ENCODE measurements around the gene RNF38. TPM values are rescaled to one million over a fixed set of nuclear protein-coding genes. Genes with fewer than 3 reads are reported as not detected.

RNF38 gene
- total RNA-seq, 2 experiments from 2014 or later, result 88.1 to 104 TPM

- H3K27ac ChIP-seq (ENCODE audit: low read depth in 1 of 2, low read length in 2 of 2), result peak overlapping the region; percentile 88 to 98
- no peaks in the 10 kb centered on the region for H3K9me3 ChIP-seq (ENCODE audit: control insufficient read depth in 1 of 2, insufficient read depth in 1 of 2, low read length in 2 of 2)
- H3K36me3 ChIP-seq (ENCODE audit: insufficient read depth, low read length), result peaks cover 6% of the 10 kb centered on the region
- Mint-ChIP-seq H3K27ac (peak overlapping the region; percentile 94), H3K4me3 (peak overlapping the region; percentile 92), H3K9me3 (no peaks in the 10 kb centered on the region), H3K36me3 (ENCODE audit: low read depth) (peaks cover 35% of the 10 kb centered on the region), H3K4me1 (ENCODE audit: low read depth) (peaks cover 54% of the 10 kb centered on the region), H3K27me3 (no peaks in the 10 kb centered on the region)
- CTCF ChIA-PET, result no interaction called here
- H3K27me3 ChIP-seq (ENCODE audit: control insufficient read depth in 1 of 2, insufficient read depth in 2 of 2, low read length in 2 of 2), result no peaks in the 10 kb centered on the region
- peak; percentile 80 to 96 (median 90) for DNase-seq
- peak overlapping the region; percentile 75 for H3K4me3 ChIP-seq (ENCODE audit: low read length)
- peak; percentile 74 for ATAC-seq (ENCODE audit: poor library complexity)
- TF ChIP-seq CTCF (IDR thresholded peaks at IDR 0.05), result no peak
- peaks cover 18% of the 10 kb centered on the region for H3K4me1 ChIP-seq (ENCODE audit: insufficient read depth, low read length)
- intact Hi-C loops (cut with DNase I, micrococcal nuclease), result loop anchor here (1.0 to 10.0 kb wide), 5 partner anchors 86 to 464 kb away; partner anchors contain the start of genes CLTA (in 1 of the 2), GNE (in 1 of the 2) and MELK (in 1 of the 2)
- POLR2A ChIA-PET, result interaction anchor here (0.7 to 2.4 kb wide), 11 partner anchors 9 to 366 kb away, joined by 3 to 22 read pairs (median 4); partner anchors contain the start of gene CLTA
Measured at GRCh38 chr9:36400332-36401163, 479 bp upstream of the RNF38 start.

GRCh38 chr9:36398745-36399144, 1.3 kb downstream of the RNF38 start:
- peaks cover 41% of the 10 kb centered on the region for H3K36me3 Mint-ChIP-seq (ENCODE audit: low read depth)
- H3K36me3 ChIP-seq (ENCODE audit: insufficient read depth, low read length), result peaks cover 6% of the 10 kb centered on the region
- H3K9me3 ChIP-seq (ENCODE audit: control insufficient read depth in 1 of 2, insufficient read depth in 1 of 2, low read length in 2 of 2), result no peaks in the 10 kb centered on the region
- ChIA-PET CTCF (no interaction called here), POLR2A (no interaction called here)
- peaks cover 68% of the 10 kb centered on the region for H3K4me1 Mint-ChIP-seq (ENCODE audit: low read depth)
- no peak for DNase-seq
- intact Hi-C loops (cut with DNase I, micrococcal nuclease), result loop anchor here in 1 of 2 experiments (5.0 kb wide), 1 partner anchor 1069 kb away; the partner anchor contains the start of gene ZBTB5
- no peaks in the 10 kb centered on the region for H3K27me3 ChIP-seq (ENCODE audit: control insufficient read depth in 1 of 2, insufficient read depth in 2 of 2, low read length in 2 of 2)
- peak overlapping the region; percentile 71 for H3K27ac Mint-ChIP-seq
- H3K27ac ChIP-seq (ENCODE audit: low read depth in 1 of 2, low read length in 2 of 2), result no peak overlapping the region
- no peaks in the 10 kb centered on the region for H3K9me3 Mint-ChIP-seq
- TF ChIP-seq CTCF (IDR thresholded peaks at IDR 0.05), result no peak
- H3K27me3 Mint-ChIP-seq, result no peaks in the 10 kb centered on the region
- H3K4me1 ChIP-seq (ENCODE audit: insufficient read depth, low read length), result peaks cover 18% of the 10 kb centered on the region
- H3K4me3 ChIP-seq (ENCODE audit: low read length), result no peak overlapping the region
- H3K4me3 Mint-ChIP-seq, result peak overlapping the region; percentile 80
- no peak for ATAC-seq (ENCODE audit: poor library complexity)

- peaks cover 9% of the 10 kb centered on the region for H3K36me3 ChIP-seq (ENCODE audit: insufficient read depth, low read length)
- CTCF ChIA-PET, result interaction anchor here (1.4 kb wide), 1 partner anchor 10 kb away, joined by 5 read pairs; no protein-coding TSS in a partner anchor
- H3K27me3 ChIP-seq (ENCODE audit: control insufficient read depth in 1 of 2, insufficient read depth in 2 of 2, low read length in 2 of 2), result no peaks in the 10 kb centered on the region
- Mint-ChIP-seq H3K4me1 (ENCODE audit: low read depth) (peaks cover 83% of the 10 kb centered on the region), H3K9me3 (no peaks in the 10 kb centered on the region), H3K27me3 (no peaks in the 10 kb centered on the region), H3K4me3 (peak overlapping the region; percentile 45), H3K27ac (no peak overlapping the region), H3K36me3 (ENCODE audit: low read depth) (peaks cover 56% of the 10 kb centered on the region)
- H3K4me3 ChIP-seq (ENCODE audit: low read length), result no peak overlapping the region
- DNase-seq (peak in 1 of 14 experiments; percentile 6), ATAC-seq (ENCODE audit: poor library complexity) (no peak)
- intact Hi-C loops (cut with DNase I, micrococcal nuclease), result loop anchor here in 1 of 2 experiments (5.0 kb wide), 1 partner anchor 1070 kb away; the partner anchor contains the start of gene ZBTB5
- no peak for TF ChIP-seq CTCF (IDR thresholded peaks at IDR 0.05)
- POLR2A ChIA-PET, result no interaction called here
- no peaks in the 10 kb centered on the region for H3K9me3 ChIP-seq (ENCODE audit: control insufficient read depth in 1 of 2, insufficient read depth in 1 of 2, low read length in 2 of 2)
- H3K4me1 ChIP-seq (ENCODE audit: insufficient read depth, low read length), result peaks cover 23% of the 10 kb centered on the region
- H3K27ac ChIP-seq (ENCODE audit: low read depth in 1 of 2, low read length in 2 of 2), result no peak overlapping the region
Measured at GRCh38 chr9:36396985-36397384, 3.1 kb downstream of the RNF38 start.
